HG03342 (cell line): ENCODE results near the gene VAV1.
"Not testable (repeated sequence)": the region's sequence is repeated elsewhere in the genome, so short reads cannot be mapped to it uniquely, and the experiment has no call there.

ENCODE experiments used
- ATAC-seq: cut with Tn5 transposase; IDR thresholded peaks from one replicate; pipeline ENCODE4 v1.9.1; 2021; ENCODE audit warnings: mild to moderate bottlenecking, moderate library complexity; ENCODE audit not compliant: unreplicated experiment

VAV1 gene

DNA sequence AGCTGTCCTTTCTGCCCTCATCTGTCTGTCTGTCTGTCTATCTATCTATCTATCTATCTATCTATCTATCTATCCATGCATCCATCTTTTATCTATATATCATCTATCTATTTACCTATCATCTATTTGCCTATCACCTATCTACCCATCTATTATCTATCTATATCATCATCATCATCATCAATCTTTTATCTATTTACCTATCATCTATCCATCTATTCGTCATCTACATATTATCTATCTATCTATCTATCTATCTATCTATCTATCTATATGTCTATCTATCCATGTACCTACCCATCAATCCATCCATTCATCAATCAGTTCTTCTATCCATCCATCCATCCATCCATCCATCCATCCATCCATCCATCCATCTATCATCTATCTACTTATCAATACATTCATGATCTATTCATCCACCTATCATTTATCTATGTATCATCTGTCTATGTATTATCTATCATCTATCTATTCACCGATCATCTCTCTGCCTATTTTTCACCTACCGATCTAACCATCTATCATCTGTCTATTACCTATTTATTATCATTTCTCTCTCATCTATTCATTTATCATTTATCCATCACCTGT, 65.7 kb downstream of the VAV1 start:
- no peak for ATAC-seq

DNA sequence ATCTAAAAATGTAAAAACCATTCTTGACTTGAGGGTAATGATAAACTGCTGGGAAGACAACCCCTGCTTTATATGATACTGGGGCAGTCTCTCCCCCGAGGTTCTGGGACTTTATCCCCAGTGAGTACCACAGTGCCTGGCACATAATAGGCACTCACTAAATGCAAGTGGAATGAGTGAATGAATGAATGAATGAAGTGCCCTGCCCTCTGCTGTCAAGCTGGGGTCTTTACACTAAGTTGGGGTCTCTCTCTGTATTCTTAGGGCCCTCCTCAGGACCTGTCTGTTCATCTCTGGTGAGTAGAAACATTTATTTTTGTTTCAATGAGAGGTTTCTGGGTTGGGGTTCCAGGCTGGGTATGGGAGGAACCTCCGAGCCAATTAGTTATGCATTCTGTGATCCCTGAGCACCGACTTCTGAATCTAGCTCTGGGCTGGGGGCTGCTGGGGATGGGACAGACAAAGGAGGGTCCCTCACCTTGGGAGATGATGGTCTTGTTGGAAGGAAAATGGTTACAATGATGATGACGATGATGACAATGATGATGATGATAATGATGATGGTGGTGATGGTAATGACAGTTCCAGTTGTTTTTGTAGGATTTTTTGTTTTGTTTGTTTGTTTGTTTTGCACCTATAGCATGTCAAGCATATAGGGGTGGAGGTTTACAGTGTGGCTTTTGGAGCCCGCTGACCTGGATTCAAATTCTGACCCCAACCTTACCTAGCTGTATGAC, 70.5 kb downstream of the VAV1 start:
- ATAC-seq = no peak

DNA sequence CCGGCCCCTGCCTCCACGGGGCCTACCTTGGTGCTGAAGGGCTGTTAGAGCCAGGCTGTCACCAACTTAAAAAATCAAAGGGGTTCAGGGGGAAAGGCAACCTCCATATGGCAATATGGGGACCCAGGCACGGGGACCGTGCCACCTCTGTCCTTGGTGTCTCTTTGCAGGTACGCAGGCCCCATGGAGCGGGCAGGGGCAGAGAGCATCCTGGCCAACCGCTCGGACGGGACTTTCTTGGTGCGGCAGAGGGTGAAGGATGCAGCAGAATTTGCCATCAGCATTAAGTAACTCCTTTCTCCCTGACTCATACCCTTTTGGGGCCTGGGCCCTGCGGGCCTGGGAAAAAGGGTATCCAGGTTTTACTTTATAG, 75.3 kb downstream of the VAV1 start:
- no peak for ATAC-seq

DNA sequence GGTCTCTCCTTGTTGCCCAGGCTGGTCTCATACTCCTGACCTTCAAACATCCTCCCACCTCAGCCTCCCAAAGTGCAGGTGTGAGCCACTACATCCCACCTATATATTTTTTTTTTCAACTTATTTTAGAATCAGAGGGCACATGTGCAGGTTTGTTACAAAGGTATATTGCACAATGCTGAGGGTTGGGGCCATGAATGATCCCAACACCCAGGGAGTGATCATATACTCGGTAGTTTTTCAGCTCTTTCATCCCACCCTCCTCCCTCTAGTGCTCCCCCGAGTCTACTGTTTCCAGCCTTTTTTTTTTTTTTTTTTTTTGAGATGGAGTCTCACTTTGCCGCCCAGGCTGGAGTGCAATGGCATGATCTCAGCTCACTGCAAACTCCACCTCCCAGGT, 76.5 kb downstream of the VAV1 start:
- ATAC-seq = no peak

DNA sequence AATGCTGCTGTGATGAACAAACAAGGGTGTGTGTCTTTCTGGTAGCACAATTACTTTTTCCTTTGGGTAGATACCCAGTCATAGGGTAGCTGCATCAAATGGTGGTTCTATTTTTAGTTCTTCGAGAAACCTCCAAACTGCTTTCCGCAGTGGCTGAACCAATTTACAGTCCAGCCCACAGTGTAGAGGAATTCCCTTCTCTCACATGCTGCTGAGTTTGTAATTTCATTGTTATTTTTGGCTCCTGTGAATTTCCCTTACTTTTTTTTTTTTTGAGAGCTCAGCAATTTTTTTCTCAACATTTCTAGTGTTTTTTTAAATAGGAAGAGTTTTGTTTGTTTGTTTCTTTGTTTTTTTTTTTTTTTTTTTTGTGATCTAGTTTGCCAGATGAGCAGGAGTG, 77.4 kb downstream of the VAV1 start:
- no peak for ATAC-seq

DNA sequence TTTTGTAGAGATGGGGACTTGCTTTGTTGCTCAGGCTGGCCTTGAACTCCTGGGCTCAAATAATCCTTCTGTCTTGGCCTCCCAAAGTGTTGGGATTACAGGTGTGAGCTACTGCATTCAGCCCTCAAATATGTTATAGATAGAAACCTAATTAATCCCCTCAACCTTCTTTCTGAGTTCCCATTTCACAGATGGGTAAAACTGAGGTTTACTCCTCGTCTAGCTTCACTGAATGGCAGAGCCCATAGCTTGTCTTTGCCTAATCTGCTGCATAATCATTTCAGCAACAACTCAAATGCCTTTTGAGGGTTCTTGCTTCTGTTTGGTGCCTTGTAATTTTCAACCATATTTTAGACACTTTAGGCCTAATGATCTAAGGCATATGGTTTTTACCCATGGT, 78.9 kb downstream of the VAV1 start:
- ATAC-seq = no peak

DNA sequence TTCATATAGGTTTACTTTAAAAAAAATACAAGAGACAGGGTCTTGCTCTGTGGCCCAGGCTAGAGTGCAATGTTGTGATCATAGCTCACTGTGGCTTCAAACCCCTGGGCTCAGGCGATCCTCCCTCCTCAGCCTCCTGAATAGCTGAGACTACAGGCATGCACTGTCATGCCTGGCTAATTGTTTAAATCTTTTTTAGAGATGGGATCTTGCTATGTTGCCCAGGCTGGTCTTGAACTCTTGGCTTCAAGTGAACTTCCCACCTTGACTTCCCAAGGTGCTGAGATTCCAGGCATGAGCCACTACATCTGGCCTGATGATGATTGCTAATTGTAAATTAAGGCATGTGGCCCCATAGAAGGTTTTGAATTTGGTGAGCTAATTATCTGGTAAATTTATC, 79.5 kb downstream of the VAV1 start:
- no peak for ATAC-seq

DNA sequence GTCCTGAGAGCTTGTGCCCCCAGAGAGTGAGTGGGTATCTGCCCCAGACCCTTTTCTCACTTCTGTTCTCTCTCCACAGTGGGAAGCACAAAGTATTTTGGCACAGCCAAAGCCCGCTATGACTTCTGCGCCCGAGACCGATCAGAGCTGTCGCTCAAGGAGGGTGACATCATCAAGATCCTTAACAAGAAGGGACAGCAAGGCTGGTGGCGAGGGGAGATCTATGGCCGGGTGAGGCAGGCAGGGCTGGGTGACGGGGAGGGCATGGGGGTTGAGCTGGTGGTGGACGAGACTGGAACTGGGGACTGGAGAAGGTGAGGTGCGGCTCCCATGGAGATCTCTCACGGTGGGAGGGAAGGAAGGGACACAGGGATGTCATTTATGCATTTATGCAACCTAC, 81.4 kb downstream of the VAV1 start:
- no peak for ATAC-seq

DNA sequence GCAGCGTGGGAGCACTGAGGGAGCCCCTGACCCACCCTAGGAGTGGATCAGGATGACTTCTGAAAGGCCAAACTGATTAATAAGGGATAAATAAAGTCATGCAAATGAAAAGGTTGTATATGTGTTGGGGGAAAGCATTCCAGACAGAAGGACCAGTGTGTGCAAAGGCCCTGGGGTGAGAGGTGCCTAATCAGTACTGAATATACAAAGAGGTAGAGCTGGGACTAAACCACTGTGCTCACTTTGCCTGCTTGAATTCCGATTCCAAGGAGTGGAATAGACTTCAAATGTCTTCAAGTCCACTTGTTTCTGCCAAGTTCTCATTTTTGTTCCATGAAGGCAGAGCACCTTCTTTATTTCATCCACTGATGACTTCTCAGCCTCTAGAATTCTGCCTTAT, 82.2 kb downstream of the VAV1 start:
- ATAC-seq = no peak

DNA sequence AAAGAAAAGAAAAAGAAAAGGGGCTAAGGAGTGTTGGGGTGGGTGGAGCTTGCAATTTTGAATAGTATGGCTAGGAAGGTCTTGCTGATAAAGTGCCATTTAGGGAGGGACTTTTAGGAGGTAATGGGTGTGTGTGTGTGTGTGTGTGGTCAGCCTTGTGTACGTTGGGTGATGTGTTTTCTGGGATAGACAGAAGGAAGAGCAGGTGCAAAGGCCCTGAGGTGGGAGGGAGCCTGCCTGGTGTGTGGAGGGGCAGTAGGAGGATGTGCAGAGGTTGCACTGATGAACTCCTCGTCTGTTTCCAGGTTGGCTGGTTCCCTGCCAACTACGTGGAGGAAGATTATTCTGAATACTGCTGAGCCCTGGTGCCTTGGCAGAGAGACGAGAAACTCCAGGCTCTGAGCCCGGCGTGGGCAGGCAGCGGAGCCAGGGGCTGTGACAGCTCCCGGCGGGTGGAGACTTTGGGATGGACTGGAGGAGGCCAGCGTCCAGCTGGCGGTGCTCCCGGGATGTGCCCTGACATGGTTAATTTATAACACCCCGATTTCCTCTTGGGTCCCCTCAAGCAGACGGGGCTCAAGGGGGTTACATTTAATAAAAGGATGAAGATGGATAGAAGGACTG, 84.4 kb downstream of the VAV1 start:
- no peak for ATAC-seq

DNA sequence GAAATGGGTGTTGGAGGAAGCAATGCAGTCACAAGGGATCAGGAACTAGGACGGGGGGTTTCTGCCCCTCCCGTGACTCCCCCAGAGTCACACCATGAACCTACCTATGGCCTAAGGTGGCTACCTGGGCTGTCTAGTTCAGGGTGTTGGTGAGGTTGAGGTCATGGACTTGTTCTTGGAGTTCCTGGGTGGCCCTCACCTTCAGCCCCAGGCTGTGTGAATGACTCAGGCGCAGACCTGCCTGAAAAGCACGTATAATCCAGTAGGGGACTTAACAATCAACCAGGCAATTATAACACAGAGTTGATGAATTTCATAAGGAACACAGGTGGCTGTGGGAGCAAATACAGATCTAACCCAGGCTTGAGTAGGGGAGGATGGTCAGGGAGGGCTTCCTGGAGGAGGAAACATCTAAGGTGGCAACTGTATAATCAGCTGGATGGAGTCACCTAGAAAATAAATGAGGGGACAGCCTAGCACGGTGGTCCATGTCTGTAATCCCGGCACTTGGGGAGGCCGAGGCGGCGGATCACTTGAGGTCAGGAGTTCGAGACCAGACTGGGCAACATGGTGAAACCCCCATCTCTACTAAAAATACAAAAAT, 89.3 kb downstream of the VAV1 start:
- ATAC-seq = no peak

DNA sequence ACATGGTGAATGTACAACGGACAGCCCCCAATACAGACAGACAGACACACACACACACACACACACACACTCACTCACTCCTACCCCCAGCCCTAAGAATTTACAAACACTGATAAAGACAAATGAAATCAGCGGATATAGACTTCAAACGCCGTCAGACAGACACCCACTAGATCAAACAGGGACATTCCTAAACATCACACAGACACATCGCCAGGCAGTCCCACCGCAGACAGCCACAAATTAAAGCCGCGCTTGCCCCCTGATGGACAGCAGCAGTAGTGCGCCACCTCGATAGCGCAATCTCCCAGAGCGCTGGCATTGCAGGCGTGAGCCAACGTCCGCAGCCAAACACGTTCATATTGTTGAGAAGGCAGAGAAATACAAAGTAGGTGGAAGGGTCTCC, 90.2 kb downstream of the VAV1 start:
- peak; percentile 64 for ATAC-seq

DNA sequence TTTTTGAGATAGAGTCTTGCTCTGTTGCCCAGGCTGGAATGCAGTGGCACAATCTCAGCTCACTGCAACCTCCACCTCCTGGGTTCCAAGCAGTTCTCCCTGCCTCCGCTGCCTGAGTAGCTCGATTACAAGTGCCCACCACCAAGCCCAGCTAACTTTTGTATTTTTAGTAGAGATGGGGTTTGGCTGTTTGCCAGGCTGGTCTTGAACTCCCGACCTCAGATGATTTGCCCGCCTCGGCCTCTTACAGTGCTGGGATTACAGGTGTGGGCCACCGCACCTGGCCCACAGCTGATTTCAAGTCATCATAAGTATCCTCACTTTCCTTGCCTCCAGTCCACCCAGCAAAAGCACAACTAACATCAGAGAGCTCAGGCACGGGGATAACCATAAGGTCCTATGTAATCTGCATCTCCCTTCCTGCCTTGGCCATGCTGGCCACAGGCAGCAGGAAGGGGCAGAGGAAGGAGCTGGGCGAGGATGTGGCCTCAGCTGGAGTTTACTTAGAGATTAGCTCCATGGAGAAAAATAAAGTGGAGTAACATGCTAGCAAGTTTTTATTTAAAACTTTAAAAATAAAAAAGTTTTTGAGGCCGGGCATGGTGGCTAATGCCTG, 91.9 kb downstream of the VAV1 start:
- ATAC-seq = no peak

DNA sequence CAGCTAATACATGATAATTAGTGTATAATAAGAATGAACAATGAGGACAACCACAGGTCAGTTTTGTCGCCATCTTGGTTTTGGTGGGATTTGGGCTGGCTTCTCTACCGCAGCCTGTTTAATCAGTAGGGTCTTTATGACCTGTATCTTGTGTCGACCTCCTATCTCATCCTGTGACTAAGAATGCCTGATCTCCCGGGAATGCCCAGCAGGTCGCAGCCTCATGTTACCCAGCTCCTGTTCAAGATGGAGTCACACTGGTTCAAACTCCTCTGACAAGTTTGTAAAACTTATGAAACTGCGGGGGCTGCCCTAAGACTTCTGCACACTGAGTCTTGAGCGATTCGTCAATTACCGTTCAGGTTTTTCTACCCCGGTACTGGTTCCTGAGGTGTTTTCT, 93.3 kb downstream of the VAV1 start:
- no peak for ATAC-seq

DNA sequence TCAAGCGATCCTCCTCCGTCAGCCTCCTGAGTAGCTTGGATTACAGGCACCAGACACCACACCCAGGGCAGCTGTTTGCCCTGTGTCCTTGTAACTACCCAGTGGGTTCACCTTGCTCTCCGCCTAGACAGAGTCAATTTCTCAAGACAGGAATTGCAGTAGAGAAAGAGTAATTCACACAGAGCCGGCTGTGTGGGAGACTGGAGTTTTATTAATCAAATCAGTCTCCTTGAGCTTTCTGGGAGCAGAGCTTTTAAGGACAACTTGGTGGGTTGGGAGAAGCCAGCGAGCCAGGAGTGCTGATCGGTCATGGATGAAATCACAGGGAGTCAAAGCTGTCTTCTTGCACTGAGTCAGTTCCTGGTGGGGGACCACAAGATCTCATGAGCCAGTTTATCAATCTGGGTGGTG, 94.2 kb downstream of the VAV1 start:
- ATAC-seq = no peak

DNA sequence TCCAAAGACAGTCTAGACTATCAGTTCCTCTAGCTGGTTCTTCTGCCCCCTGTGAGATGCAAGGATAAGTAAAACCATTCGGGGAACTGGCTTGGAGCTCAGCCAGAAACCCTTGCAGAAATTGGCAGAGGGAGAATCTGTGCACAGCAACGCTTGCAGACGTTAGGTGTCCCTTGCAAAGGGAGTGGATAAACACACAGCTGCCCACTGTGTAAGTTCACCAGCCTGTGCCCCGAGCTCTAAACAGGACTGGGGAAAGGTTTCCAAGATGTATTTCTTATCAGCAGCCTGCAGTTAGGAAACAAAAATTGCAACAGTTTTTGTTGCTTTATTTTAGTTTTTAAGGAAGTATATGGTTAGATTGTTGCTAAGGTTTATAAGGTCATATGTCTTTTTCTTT, 95.8 kb downstream of the VAV1 start:
- ATAC-seq = no peak

DNA sequence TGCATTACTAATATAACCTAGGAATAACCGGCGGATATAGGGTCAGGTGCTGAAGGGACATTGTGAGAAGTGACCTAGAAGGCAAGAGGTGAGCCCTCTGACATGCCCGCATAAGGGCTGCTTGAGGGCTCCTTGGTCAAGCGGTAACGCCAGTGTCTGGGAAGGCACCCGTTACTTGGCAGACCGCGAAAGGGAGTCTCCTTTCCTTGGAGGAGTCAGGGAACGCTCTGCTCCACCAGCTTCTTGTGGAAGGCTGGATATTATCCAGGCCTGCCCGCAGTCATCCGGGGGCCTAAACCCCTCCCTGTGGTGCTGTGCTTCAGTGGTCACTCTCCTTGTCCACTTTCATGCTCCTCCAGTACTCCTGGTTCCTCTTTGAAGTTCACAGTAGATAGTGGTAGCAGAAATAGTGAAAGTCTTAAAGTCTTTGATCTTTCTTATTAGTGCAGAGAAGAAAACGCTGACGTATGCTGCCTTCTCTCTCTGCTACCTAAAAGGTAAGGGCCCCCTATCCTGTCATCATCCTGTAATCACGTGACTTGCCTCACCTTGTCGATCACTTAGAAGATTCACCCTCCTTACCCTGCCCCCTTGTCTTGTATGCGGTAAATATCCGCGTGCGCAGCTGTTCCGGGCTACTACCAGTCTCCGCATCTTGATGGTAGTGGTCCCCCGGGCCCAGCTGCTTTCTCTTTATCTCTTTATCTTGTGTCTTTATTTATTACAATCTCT, 96.8 kb downstream of the VAV1 start:
- ATAC-seq = not testable (repeated sequence)

DNA sequence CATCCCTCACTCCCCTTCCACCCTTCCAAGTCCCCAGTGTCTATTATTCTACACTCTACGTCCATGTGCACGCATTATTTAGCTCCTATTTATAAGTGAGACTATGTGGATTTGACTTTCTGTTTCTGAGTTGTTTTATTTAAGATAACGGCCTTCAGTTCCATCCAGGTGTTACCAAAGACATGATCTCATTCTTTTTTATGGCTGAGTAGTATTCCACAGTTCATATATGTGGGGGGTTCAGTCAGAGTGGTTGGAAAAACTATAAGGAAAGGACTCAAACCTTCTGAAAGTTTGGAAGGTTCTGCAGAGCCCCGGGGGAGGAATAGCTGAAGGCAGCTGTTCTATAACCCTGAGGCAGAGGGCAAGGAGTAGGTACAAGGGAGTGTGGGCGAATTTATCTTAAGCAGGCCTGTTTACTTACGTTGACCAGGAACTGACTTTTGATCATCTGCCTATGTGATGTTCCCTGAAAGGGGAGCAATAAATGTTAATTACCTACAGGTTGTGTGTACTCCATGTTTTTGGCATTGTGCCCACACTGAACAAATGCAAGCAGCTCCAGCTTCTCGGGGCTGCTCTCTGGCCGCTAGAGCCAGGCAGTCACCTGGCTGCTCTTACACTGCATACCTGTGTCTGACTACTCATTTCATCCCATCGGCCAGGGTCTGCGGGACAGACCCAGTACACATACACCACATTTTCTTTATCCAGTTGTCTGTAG, 101.4 kb downstream of the VAV1 start:
- no peak for ATAC-seq

DNA sequence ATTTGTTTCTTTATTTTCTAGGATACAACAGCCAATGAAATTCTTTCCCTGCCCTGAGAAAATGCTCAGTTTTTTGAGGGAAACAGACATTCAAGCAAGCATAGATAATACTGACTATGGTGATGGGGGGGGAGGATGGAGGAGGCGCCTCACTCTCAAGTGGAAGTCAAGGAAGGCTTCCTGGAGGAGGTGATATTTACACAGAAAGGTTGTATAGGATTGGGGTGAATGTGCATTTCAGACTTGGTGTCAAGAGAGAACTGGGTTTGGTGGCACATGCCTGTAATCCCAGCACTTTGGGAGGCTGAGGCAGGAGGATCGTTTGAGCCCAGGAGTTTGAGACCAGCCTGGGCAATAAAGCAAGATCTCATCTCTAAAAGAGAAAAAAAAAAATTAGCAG, 102.7 kb downstream of the VAV1 start:
- ATAC-seq = no peak

DNA sequence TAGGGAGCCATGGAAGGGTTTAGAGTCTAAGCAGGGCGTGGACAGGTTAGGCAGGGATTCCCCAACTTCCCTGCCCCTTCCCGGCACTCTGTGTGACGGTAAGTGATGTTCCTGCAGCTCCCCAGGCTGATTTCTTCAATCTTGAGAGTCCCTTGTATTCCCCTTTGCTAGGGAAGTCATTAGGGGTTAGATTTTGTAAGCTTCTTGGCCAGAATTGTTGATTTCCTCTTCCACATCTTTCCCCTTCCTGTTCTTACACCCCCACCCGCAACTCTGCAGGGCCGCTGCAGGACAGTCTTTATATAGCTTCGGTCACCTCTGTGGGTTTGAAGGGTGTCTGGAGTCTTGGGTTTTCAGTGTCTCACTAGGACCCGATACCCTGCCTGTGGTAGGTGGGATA, 104.2 kb downstream of the VAV1 start:
- ATAC-seq = no peak
